ENCODE data around the gene DOCK9.

The DOCK9 gene

GRCh38 chr13:98942997-98943396 is 34.9 kb downstream of the DOCK9 start:
- TF ChIP-seq CTCF (IDR thresholded peaks at IDR 0.05; ENCODE audit: insufficient read depth, low read depth, low read length, missing control alignments): no peak
- DNase-seq (ENCODE audit: low read depth): no peak
- H3K4me3 ChIP-seq (ENCODE audit: low read depth, low read length): no peak overlapping the region

GRCh38 chr13:98942485-98942884 is 35.4 kb downstream of the DOCK9 start:
- TF ChIP-seq CTCF (IDR thresholded peaks at IDR 0.05; ENCODE audit: insufficient read depth, low read depth, low read length, missing control alignments): no peak
- H3K4me3 ChIP-seq (ENCODE audit: low read depth, low read length): no peak overlapping the region
- no peak for DNase-seq (ENCODE audit: low read depth)

GRCh38 chr13:98941536-98941935 is 36.3 kb downstream of the DOCK9 start:
- no peak for TF ChIP-seq CTCF (IDR thresholded peaks at IDR 0.05; ENCODE audit: insufficient read depth, low read depth, low read length, missing control alignments)
- DNase-seq (ENCODE audit: low read depth): no peak
- H3K4me3 ChIP-seq (ENCODE audit: low read depth, low read length): no peak overlapping the region

GRCh38 chr13:98941126-98941525 is 36.7 kb downstream of the DOCK9 start:
- no peak for DNase-seq (ENCODE audit: low read depth)
- TF ChIP-seq CTCF (IDR thresholded peaks at IDR 0.05; ENCODE audit: insufficient read depth, low read depth, low read length, missing control alignments): no peak
- no peak overlapping the region for H3K4me3 ChIP-seq (ENCODE audit: low read depth, low read length)

GRCh38 chr13:98940325-98941001 is 37.4 kb downstream of the DOCK9 start:
- no peak for DNase-seq (ENCODE audit: low read depth)
- no peak for TF ChIP-seq CTCF (IDR thresholded peaks at IDR 0.05; ENCODE audit: insufficient read depth, low read depth, low read length, missing control alignments)
- H3K4me3 ChIP-seq (ENCODE audit: low read depth, low read length): no peak overlapping the region

- H3K4me3 ChIP-seq (ENCODE audit: low read depth, low read length): no peak overlapping the region
- DNase-seq (ENCODE audit: low read depth): no peak
- TF ChIP-seq CTCF (IDR thresholded peaks at IDR 0.05; ENCODE audit: insufficient read depth, low read depth, low read length, missing control alignments): no peak
Observed at GRCh38 chr13:98939660-98940191, 38.1 kb downstream of the DOCK9 start.

- DNase-seq (ENCODE audit: low read depth): no peak
- H3K4me3 ChIP-seq (ENCODE audit: low read depth, low read length): no peak overlapping the region
- no peak for TF ChIP-seq CTCF (IDR thresholded peaks at IDR 0.05; ENCODE audit: insufficient read depth, low read depth, low read length, missing control alignments)
Observed at GRCh38 chr13:98938801-98939200, 39.1 kb downstream of the DOCK9 start.
